Eye (tissue), 1 donor: ENCODE data around the gene CD2AP.
"Not testable (repeated sequence)": the region's sequence is repeated elsewhere in the genome, so short reads cannot be mapped to it uniquely, and the experiment has no call there.

Experiments used
- DNase-seq: peaks from one replicate; pipeline ENCODE4 v3.0.0-alpha.2; 2015

CD2AP gene

GRCh38 chr6:47647626-47648025, 170.0 kb downstream of the CD2AP start:
- not testable (repeated sequence) for DNase-seq

DNA sequence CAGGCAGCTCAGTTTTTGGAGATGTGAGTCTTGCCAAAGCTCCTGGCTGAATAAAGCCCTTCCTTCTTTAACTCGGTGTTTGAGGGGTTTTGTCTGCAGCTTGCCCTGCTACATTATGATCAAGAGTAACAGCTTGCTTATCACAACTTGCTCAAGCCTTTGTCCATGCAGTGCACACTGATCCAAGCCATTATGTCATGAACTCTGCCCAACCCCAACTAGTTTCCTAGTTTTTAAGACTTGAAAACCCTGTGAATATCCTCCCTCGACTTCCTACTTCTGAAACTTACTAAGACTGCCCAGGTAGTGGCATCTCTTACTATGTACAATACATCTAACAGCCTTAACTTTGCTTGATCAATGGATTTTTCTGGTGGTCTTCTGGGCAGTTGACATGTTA, 170.4 kb downstream of the CD2AP start:
- no peak for DNase-seq

DNA sequence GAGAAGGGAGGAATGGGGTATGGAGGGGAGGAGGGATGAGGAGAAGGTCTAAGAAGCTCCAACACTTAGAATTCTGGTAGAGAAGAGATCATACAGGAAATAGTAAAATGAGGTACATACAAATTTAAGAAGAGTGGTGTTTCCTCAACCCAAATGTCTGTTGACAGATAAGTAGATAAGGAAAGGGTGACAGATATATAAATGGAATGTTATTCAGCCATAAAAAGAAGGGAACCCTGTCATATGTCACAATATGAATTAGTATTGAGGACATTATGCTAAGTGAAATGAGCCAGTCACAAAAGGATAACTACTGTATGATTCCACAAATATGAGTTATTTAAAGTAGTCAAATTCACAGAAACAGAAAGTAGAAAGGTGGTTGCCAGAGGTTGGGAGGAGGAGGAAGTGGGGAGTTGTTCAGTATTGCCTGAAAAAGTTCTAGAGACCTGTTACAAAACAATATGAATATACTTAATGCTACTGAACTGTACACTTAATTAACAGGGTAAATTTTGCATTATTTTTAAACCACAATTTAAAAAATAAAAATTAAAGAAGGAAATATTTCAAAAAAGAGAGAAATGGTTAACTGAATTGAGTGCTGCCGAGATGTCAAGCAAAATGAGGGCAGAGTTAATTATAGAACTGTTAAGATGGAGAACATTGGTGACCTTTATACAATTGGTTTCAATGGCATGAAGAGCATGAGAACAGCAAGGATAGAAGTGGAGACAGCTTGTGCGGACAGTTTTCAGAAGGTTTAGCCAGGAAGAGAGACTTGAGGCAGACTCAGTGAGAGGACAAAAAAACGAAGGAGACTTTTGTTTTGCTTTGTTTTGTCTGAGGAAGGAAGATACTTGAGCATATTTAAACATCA, 173.2 kb downstream of the CD2AP start:
- no peak for DNase-seq

DNA sequence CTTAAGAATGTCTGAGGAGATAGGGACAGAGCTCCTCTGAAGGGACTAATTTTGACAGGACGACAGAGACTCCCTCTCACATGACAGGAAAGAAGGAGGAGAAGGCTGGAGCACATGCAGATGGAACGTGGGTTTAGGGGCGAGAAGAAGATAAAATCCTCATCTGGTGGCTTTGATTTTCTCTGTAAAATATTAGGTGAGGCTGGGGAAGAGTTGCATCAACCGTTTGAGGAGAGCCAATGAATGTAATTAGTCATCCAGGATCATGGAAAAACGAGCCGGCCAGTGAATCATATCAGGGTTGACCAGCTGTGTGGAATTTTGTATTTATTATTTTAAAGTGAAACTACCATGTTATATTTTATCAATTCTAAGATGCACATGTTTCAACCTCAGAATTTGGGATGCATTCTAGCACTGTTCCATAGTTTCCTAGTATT, 173.9 kb downstream of the CD2AP start:
- DNase-seq, result no peak

GRCh38 chr6:47653706-47654105, 176.1 kb downstream of the CD2AP start:
- no peak for DNase-seq

GRCh38 chr6:47654255-47654654, 176.7 kb downstream of the CD2AP start:
- DNase-seq, result no peak

DNA sequence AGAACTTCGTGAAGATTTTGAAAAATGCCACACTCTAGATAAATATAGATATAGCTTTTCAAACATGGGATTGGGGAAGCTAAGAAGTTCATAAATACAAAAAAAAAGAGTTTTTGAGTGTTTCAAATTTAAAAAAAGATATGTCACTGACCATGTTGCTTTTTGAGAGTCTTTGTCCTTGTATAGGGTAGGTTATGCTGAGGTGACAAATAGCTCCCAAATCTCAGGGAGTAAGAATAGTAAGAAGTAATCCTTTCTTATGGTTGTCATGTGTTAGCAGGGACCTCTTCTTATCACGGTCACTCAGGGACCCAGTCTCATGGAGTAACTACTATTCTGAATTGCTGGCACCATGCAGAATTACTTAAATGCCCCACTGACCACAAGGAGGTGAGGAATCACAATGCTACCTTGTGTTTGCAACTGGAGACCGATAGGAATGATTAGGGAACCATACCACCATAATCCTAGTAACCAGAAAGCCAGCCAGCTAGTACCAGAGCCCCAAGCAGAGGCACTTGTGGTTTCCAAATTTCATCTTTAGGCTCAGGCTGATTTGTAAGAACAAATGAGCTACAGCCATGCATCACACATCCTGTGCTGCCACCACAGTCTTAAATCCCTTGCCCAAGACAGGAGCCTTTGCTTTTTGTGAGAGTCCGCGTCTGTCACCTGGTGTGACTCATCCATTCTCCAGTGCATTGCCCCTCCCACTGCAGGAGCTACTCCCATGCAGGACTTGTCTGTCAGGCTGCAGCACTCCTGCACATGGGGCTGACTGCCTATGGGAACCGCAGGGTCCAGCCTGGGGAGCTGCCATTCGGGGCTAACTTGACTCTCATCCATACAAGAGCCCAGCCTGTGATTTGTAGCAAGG, 178.4 kb downstream of the CD2AP start:
- DNase-seq, result no peak

- no peak for DNase-seq
Measured at GRCh38 chr6:47661960-47662359, 184.4 kb downstream of the CD2AP start.

DNA sequence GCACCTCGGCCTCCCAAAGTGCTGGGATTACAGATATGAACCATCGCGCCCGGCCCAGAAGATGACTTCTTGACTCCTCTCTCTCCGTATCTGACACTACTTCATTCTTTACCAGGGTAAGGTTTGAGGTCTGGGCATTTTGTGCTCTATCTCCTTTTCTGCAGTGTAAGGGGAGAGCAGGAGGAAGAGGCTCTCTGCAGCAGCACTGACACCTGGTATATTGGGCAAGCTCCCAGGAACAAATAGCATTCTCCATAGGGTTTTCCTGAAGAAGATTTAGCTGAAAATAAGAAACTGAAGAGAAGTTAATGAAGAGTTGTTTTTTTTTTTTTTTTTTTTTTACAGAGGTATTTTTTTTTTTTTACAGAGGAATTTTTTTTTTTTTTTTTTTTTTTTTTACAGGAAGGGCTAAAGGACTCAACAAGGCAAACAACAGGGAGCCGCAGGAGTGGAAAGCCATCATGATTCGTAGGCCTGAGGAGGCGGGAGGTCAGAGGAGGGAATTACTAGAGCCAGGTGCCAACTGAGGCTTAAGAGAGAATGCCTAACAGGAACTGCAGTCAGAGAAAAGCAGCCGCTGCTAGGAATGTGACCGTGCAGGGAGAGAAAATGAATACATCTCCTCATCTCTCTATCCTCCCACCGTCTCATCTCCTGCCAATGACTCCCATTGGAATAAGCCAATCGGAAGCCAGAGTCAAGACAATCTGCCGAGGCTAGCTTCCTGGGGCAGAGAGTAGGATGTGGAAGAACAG, 186.1 kb downstream of the CD2AP start:
- no peak for DNase-seq

GRCh38 chr6:47665112-47665511, 187.5 kb downstream of the CD2AP start:
- no peak for DNase-seq

DNA sequence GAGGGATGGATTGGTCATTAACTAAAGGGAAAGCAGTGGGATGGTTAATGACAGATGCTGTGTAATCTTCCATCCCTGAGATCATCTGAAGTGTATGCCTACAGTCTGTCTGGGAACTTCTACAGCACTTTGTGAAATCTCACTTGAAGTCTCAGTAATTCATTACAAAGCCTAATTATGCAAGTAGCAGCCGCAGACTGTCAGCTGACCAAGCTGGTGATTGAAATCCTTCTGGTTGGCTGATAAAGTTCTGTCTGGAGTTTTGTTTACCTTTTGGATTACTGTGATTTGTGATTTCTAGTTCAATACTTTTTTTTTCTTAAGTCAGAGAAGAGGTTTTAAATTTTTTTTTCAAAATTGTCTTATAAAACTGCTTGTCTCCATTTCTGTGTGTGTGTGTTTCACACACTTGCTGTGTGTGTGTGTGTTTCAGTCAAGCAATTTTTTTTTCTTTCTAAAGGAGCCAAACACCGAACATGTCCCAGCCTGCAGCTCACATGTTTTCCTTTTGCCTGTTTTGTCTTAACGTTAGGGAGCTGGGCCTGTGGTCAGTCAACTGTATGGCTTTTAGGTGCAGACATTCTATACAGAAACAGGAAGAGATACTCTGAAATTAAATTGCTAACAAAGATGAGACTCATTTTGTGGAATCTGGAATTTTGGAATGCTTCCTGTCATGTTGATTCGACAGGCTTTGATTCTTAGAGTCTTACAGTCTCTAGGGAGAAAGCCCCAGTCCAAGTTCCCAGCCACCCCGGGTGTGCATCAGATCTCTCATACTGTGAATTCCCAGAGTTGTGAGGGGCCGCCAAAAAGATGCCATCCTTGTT, 192.3 kb downstream of the CD2AP start:
- peak; percentile 72 for DNase-seq

DNA sequence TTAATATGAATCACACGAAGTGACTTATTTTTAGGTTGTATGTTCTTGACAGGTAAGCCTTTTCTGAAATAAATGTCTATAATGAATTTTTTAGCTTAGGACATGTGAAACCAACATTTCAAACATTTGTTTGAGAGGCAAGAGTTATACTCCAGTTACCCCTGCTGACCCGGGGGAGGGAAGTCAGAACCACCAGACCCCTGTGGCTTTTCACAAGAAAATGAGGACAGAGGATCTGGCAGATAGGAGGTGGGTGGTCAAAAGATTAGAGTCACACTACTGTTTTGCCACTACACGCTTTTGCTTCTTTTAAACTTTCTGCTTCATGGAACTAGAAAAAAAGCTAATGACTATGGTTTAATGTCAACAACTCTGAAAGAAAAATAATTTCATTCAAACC, 193.3 kb downstream of the CD2AP start:
- DNase-seq, result peak; percentile 20

- DNase-seq, result no peak
Measured at GRCh38 chr6:47671777-47672176, 194.2 kb downstream of the CD2AP start.

DNA sequence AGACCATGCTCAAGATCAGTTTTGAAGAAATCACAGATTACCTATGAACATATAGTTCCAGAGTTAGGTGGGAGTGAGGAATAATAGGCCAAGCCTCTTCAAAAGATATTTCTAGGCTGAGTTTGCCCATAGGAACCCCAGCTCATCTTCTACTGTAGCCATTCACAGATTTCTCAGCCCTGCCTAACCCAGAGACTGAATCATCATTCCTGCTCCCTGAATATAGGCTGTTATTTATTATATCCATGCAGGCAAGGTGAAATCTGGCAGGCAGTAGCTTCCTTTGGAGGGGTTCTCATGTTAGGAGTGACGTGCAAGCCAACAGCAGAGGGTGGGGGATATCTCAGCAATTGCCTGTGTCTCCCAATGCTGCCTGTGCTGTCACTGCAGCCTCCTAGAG, 195.2 kb downstream of the CD2AP start:
- DNase-seq, result no peak

DNA sequence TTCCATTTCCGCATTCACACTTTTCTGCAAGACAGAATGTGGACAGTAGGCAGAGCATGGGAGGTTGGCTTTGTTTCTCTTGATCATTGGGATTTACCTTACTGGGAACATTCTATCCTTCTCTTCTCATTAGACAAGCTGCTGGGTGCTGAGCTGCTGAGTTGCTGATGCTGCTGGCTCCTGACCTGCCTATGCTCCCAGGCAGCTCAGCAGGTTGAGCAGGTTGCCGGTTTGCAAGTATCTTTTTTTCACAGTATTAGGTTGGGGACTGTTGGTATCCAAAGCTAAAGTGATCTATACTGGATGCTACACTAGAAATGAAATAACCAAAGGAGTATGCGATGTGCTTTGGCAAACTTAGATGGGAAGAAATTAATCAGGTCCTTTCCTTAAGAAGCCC, 197.1 kb downstream of the CD2AP start:
- no peak for DNase-seq
